Retina (tissue), 1 donor: ENCODE measurements around the gene SELE.

Experiments
- DNase-seq: peaks from one replicate; pipeline ENCODE4 v3.0.0-alpha.2; 2016

SELE gene

GRCh38 chr1:169733924-169734323, at the start of gene SELE:
Gene SELE, minus strand, starts transcription at chr1:169734079. Its CDS starts 467 bp downstream, at chr1:169733612.
- DNase-seq = no peak

GRCh38 chr1:169782596-169782995, 48.7 kb upstream of the SELE start:
- no peak for DNase-seq

GRCh38 chr1:169779970-169780369, 46.1 kb upstream of the SELE start:
- no peak for DNase-seq

- no peak for DNase-seq
Observed at GRCh38 chr1:169779150-169779549, 45.3 kb upstream of the SELE start.

GRCh38 chr1:169776440-169776839, 42.6 kb upstream of the SELE start:
- DNase-seq = no peak

GRCh38 chr1:169768161-169768560, 34.3 kb upstream of the SELE start:
- no peak for DNase-seq

- no peak for DNase-seq
Observed at GRCh38 chr1:169765580-169766331, 31.9 kb upstream of the SELE start.

- DNase-seq = no peak
Observed at GRCh38 chr1:169764919-169765318, 31.0 kb upstream of the SELE start.

GRCh38 chr1:169762699-169763098, 28.8 kb upstream of the SELE start:
- DNase-seq = no peak

- DNase-seq = no peak
Observed at GRCh38 chr1:169759038-169759437, 25.2 kb upstream of the SELE start.

GRCh38 chr1:169753549-169753948, 19.7 kb upstream of the SELE start:
- DNase-seq = no peak

GRCh38 chr1:169750041-169750440, 16.2 kb upstream of the SELE start:
- no peak for DNase-seq

GRCh38 chr1:169746550-169746949, 12.7 kb upstream of the SELE start:
- no peak for DNase-seq

- no peak for DNase-seq
Observed at GRCh38 chr1:169745015-169745861, 11.4 kb upstream of the SELE start.

- DNase-seq = no peak
Observed at GRCh38 chr1:169741666-169742394, 8.0 kb upstream of the SELE start.

- DNase-seq = no peak
Observed at GRCh38 chr1:169739980-169740379, 6.1 kb upstream of the SELE start.

GRCh38 chr1:169731446-169731845, 2.4 kb downstream of the SELE start:
- no peak for DNase-seq

- no peak for DNase-seq
Observed at GRCh38 chr1:169729991-169730390, 3.9 kb downstream of the SELE start.

GRCh38 chr1:169727307-169727706, 6.6 kb downstream of the SELE start:
- DNase-seq = no peak

GRCh38 chr1:169726851-169727250, 7.0 kb downstream of the SELE start:
- no peak for DNase-seq

GRCh38 chr1:169725930-169726329, 7.9 kb downstream of the SELE start:
- DNase-seq = no peak

GRCh38 chr1:169724168-169724567, 9.7 kb downstream of the SELE start:
- no peak for DNase-seq

GRCh38 chr1:169723763-169724162, 10.1 kb downstream of the SELE start:
- no peak for DNase-seq

GRCh38 chr1:169722779-169723178, 11.1 kb downstream of the SELE start:
- no peak for DNase-seq
